NCI-H2029 treated with DMSO at 0.1 percent for 48 hours (cell line): ENCODE data around the gene FHAD1.
A peak's percentile ranks its signal among the peaks of the same experiment; 100 is the strongest.
"Not testable (repeated sequence)": the region's sequence is repeated elsewhere in the genome, so short reads cannot be mapped to it uniquely, and the experiment has no call there.

ENCODE experiments used
- DNase-seq: peaks from one replicate; lab custom pipeline; 2025; lab: John Stamatoyannopoulos, UW

FHAD1 gene

DNA sequence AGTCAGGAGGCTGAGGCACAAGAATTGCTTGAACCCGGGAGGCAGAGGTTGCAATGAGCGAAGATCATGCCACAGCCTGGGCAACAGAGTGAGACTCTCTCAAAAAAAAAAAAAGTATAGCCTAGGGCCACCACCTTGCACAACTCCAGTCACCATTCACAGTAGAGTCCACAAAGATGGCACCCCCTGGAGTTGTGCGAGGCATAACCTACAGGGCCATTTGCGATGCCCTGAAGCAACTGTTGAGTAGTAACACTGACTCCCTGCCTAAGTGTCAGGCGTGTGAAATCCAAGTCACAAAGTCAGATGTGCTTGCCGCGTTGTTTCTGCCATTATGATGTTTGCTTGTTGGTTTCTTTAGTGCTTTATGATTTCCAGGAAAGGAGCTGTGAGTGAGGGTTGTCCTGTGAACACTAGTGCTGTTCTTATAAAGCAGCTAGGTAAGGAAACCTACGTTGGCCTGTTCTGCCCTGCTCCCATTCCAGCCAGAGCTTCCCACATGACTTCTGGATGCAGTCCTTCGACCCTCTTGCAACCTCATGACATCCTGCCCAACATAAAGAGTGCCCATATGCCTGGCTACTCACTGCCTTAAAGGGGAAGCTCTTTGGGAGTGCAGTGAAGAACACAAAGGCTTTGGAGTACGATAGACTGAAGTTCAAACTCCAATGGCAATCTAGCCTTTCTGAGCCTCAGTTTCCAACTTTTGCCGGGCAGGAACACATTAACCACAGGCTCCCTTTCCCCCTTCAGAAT lies 29.8 kb downstream of the FHAD1 start:
- DNase-seq: no peak

GRCh38 chr1:15277447-15277838 lies 30.4 kb downstream of the FHAD1 start:
- DNase-seq: no peak

GRCh38 chr1:15277933-15278332 lies 30.9 kb downstream of the FHAD1 start:
- DNase-seq: no peak

DNA sequence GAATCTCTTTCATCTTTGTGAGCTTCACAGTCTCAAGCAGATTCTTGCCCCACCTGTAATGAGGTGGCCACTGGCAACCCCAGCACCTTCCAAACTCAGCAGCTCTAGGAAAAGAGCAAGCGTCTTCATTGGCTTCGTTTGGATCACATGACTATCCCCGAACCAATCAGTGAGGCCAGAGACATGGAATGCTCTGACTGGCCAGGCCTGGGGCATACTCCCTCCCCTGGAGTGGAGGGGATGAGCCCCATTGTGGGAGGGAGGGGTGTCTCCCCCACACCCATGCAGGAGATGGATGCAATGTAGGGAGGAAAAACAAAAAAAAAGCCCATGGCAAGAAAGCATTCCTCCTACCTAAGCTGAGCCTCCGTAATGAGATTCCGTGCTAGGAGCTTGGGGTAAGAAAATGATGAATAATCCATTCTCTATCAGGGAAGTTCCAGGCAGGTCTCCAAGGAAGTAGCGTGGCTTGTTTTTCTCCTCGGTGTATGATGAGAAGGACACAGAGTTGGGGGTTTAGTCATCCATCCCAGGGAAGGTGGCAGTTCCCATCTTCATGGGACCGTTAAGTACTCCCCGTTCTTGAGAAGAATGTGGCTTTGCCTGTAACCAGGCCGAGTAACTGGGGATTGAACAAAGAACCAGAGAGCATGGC lies 32.7 kb downstream of the FHAD1 start:
- no peak for DNase-seq

DNA sequence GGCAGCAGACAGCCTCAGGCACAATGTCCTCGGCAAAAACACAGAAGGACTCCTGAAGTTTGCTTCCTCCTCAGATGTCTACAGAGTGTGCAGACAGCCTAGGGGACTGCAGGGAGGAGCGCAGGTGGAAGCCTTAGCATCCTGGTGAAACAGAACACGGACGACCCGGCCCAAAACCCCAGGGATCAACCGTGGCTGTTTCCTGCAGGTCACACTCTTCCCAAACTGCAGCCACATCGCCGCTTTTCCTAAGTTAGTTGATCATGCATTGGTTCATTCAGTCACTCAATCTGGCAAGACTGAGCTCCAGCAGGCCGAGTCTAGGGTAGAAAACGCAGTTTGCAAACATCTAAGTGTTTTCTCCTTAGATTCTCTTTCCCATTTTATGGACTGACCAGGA lies 33.4 kb downstream of the FHAD1 start:
- DNase-seq: no peak

DNA sequence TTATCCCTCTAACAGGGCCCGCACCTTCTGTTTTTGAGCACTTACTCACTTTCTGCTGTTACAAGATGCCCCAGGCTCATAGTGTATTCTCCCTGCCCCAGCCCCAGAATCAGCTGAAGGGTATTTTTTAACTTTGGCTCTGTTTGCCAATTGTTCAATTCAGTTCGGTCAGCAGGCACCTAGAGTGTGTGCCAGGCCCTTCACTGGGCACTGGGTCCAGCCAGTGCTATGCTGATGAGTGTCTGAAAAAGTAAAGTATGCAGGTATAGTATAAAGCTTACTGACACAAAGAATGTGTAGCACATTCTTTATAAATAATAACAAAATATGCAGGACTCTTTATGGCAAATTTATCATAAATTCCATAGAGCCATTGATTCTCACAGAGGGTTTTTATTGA lies 35.0 kb downstream of the FHAD1 start:
- DNase-seq: no peak

DNA sequence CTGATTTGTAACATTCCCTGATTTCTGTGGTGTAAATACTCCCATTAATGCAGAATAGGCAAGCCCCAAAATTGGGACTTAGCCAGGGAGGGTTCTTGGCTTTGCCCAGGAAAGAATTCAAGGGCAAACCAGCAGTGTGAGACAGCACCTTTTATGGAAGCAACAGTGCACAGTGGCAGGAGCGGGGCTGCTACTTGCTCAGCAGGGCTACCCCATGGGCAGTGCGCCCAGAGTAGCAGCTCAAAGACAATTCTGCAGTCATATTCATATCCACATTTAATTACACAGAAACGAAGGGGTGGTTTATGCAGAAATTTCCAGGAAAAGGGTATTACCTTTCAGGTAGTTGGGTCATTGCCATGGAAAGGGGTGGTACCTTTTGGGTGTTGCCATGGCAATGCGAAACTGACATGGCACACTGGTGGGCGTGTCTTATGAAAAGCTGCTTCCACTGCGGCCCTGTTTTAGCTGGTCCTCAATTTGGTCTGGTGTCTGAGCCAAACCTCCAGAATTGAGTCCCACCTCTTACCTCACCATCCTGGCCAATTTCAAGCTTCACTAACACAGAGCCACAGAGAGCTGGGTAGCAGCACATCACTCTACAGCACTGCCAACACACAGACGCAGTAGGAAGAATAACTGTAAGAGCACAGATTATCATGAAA lies 35.9 kb downstream of the FHAD1 start:
- peak; percentile 57 for DNase-seq

- DNase-seq: no peak
Measured at GRCh38 chr1:15283526-15283925, 36.5 kb downstream of the FHAD1 start.

- no peak for DNase-seq
Measured at GRCh38 chr1:15286452-15286851, 39.4 kb downstream of the FHAD1 start.

DNA sequence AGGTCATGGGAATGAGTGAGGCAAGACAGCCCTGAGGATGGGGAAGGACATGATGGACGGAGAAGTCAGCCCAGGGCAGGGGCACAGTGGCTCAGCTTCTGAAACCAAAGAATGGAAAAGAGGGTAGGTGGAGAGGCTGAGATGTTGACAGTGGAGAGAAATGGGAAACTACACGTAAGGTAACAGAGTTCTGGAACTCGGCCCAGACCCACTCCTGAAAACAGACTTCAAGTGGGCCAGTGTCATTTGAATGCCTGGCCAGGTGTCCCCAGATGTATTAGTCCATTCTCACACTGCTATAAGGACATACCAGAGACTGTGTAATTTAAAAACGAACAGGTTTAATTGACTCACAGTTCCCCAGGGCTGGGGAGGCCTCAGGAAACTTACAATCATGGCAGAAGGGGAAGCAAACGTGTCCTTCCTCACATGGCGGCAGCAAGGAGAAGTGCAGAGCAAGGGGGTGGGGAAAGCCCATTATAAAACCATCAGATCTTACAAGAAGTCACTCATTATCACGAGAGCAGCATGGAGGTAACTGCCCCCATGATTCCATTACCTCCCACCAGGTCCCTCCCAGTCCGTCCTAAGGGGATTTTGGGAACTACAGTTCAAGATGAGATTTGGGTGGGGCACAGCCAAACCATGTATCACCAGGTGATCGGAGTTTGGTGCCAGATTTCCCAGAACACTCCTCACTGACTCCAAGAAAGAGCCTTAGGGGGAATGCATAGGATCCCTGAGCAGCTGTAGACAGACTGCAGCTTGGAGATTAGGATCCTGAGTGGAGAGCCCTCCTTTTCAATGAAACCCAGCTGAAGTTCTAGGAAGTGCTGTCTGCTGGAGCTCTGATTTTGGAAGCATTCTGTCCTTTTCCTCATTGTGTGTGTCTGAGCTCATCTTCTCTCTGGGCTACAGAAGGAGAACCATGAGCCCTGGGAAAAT lies 40.3 kb downstream of the FHAD1 start:
- DNase-seq: peak; percentile 53

DNA sequence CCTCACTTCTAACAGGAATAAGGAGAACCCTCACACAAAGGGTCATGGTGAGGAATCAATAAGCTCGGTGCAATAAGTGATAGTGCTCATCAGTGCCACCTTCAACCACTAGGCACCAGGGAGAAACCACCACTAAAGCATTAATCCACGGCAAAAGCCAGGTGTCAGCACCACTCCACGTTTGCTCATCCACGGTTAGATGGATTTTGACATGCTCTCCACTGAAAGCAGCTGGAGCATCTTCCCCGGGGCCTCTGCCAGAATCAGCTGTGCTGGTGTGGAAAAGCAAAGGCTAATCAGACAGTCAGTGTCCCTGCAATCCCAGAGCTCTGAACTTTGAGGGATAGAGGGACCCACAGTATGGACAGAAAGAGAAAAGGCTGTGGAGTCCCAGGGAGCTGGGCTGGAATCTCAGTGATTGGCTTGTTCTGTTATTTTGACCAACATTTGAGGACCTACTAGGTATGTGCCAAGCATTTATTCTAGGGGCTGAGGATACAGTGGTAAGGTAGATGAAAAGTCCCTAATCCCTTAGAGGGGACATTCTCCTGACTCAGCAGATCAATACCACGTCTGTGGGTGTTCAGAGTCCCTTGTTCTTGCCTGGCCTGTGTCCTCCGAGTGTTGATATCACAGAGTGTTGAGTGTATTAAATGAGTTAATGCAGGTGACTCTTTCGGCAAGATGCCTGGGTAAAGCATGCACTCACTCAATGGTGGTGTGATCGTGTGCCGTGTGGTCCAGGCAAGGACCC lies 41.3 kb downstream of the FHAD1 start:
- no peak for DNase-seq

- DNase-seq: no peak
Measured at GRCh38 chr1:15289251-15289651, 42.2 kb downstream of the FHAD1 start.

- DNase-seq: no peak
Measured at GRCh38 chr1:15290382-15290781, 43.4 kb downstream of the FHAD1 start.

DNA sequence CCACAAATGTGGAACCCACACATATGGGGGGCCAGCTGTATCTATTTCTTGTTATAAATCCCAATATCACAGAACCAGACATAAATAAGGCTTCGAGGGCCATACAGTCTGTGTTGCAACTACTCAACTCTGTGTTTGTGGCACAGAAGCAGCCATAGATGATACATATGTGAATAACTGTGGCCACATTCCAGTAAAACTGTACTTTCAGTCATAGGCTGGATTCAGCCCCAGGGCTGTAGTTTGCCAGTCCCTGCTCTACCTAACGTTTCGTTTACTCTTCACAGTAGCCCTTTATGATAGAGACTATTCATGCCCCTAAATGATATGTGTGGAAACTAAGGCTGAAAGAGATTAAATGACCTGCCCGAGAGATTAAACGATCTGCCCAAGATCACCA lies 48.7 kb downstream of the FHAD1 start:
- no peak for DNase-seq

DNA sequence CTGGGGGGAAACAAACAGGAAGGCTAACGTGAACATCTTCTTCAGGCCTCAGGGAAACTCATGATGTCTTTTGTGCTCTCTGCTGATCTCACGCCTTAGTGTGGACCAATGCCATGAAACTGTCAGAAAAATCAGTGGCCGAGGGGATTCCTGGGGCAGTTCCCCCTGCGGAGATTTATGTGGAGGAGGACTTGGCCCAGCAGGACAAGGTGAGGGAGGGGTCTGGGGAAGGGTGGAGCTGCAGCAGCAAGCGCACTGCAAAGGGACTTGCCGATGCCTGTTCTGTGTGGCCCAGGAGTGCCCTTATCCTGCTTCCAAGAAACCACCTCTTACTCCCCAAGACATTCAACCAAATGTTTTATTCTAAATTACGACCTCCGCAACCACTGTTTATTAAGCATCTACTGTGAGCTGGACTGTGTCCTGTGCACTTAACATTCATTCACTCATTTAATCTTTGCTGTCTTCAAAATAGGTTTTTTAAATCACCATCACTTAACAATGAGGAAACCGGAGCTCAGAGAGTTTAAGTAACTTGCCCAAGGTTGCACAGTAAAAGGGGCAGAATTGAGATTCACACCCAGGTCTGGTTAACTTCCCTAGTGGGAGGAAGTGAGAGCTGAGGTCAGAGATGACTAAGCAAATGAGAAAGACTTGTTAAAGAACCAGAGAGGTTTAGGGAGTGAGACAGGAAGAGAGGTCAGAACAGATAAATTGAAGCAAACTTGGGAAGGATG lies 49.7 kb downstream of the FHAD1 start:
- no peak for DNase-seq

DNA sequence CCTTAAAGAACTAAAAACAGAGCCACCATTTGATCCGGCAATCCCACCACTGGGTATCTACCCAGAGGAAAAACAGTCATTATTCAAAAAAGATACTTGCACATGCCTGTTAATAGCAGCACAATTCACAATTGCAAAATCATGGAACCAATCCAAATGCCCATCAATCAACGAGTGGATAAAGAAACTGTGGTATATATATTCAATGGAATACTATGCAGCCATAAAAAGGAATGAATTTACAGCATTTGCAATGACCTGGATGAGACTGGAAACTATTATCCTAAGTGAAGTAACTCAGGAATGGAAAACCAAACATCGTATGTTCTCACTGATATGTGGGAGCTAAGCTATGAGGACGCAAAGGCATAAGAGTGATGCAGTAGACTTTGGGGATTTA lies 51.0 kb downstream of the FHAD1 start:
- DNase-seq: not testable (repeated sequence)

- no peak for DNase-seq
Measured at GRCh38 chr1:15299179-15299578, 52.2 kb downstream of the FHAD1 start.

DNA sequence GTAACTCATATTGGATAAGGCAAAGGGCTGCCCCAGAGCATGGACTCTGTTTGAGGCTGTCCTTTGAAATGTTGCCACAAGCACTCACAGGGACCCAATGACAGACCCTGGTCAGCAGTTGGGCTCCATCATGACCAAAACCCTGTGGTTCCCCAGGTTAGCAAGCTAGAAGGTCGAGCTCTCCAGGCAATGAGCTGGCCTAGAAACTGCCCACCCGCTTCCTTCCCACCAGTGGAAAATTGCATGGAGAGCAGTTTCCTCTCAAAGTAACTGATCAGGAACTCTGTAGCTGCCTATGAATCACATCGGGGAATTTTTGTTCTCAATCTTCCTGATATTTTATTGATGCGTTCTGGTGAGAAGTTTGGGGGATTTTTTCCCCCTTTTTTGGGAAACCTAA lies 52.8 kb downstream of the FHAD1 start:
- no peak for DNase-seq

GRCh38 chr1:15303935-15304334 lies 56.9 kb downstream of the FHAD1 start:
- no peak for DNase-seq

GRCh38 chr1:15304708-15305467 lies 57.9 kb downstream of the FHAD1 start:
- DNase-seq: peak; percentile 25
